Neural cell (in vitro differentiated cells): Measurements from ENCODE around the gene IRF1.

Source experiments
- CTCF ChIP-seq: fragments of 450-650 bp; IDR thresholded peaks from 2 replicates; pipeline ENCODE4 v1.5.1; 2014; ENCODE audit warnings: antibody characterized with exemption, mild to moderate bottlenecking, moderate library complexity; ENCODE audit not compliant: poor library complexity, severe bottlenecking
- REST ChIP-seq: IDR thresholded peaks from 2 replicates; pipeline ENCODE4 v1.6.1; 2012; ENCODE audit warnings: borderline replicate concordance
- TAF1 ChIP-seq: IDR thresholded peaks from 2 replicates; pipeline ENCODE4 v1.6.1; 2012; ENCODE audit warnings: low read depth

- TF ChIP-seq TAF1 (no peak), CTCF (no peak), REST (no peak)
Observed at GRCh38 chr5:132497488-132497997, 7.0 kb upstream of the IRF1 start.
